GM19099 (cell line): ENCODE measurements around the gene ICE1.

ENCODE experiments used
- POLR2A ChIP-seq: IDR thresholded peaks from 3 replicates; pipeline ENCODE4 v1.6.1; 2011; ENCODE audit warnings: low read depth; ENCODE audit not compliant: insufficient read length; ENCODE audit errors: extremely low read depth

The ICE1 gene

DNA sequence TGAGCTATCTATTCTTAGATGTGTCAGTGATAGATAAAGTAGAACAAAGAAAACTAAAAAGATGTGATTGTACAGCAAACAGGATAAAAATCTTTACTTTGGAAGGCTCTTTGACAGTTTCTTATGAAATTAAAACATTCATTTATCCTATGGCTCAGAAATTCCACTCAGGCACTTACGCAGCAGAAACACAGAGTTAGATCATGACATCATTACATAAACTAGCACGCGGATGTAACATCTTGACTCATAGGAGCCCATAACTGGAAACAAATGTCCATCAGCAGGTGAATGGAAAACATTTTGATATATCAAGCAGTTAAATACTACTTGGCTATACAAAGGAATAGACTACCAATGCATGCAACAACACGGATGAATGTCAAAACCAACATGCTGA is 45.3 kb downstream of the ICE1 start:
- TF ChIP-seq POLR2A: no peak

GRCh38 chr5:5470933-5471332 is 48.5 kb downstream of the ICE1 start:
- no peak for TF ChIP-seq POLR2A

- no peak for TF ChIP-seq POLR2A
Observed at GRCh38 chr5:5473226-5473625, 50.7 kb downstream of the ICE1 start.

GRCh38 chr5:5474961-5475360 is 52.5 kb downstream of the ICE1 start:
- no peak for TF ChIP-seq POLR2A

DNA sequence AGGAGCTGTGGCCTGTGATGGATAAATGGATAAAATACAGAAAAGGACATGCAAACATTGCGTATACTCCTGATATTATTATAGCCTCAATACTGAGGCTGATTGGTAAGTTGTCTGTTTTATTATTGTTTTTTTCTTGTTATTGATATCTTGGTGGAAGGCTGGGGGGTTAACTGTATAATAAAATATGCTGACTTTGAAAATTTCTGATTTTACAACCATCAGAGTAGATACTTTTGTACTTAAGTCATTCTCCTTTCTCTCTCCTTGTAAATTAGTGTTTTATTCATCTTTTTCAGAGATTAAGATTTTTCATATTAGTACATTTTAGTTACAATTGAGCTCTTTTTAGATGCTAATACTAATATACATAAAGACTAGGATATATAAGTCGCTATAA is 53.5 kb downstream of the ICE1 start:
- no peak for TF ChIP-seq POLR2A

- TF ChIP-seq POLR2A: no peak
Observed at GRCh38 chr5:5480481-5481111, 58.1 kb downstream of the ICE1 start.

GRCh38 chr5:5481206-5481605 is 58.7 kb downstream of the ICE1 start:
- no peak for TF ChIP-seq POLR2A

DNA sequence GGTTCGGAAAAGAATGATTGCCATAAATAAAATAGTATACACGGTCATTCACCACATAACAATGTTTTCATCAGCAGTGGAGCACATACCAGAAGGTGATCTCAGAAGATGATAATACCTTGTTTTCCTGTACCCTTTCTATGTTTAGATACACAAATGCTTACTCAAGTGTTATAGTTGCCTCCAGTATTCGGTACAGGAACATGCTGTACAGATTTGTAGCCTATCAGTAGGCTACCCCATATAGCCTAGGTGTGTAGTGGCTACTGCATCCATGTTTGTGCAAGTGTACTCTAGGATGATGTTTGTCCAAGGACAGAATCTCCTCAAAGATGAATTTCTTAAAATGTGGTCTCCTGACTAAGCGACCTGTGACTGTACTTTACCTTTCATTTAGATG is 59.2 kb downstream of the ICE1 start:
- TF ChIP-seq POLR2A: no peak

DNA sequence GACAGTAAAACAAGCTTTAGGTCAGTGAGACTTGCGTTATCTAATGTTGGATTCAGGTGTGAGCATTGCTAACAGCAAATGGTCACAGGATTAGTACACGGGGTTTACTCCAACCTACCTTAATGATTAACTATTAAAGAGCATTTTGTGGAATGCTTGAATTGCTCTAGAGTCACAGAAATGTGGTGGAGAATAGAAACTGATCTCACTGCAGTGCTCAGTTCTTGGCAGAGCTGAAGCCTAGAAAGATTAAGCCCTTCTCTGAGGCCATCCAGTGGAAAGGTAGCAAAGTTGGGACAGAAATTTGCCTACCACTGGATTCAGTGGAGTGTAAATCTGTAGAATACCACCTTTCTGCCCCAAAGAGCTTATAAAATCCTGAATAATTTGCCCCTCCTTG is 60.9 kb downstream of the ICE1 start:
- TF ChIP-seq POLR2A: no peak

DNA sequence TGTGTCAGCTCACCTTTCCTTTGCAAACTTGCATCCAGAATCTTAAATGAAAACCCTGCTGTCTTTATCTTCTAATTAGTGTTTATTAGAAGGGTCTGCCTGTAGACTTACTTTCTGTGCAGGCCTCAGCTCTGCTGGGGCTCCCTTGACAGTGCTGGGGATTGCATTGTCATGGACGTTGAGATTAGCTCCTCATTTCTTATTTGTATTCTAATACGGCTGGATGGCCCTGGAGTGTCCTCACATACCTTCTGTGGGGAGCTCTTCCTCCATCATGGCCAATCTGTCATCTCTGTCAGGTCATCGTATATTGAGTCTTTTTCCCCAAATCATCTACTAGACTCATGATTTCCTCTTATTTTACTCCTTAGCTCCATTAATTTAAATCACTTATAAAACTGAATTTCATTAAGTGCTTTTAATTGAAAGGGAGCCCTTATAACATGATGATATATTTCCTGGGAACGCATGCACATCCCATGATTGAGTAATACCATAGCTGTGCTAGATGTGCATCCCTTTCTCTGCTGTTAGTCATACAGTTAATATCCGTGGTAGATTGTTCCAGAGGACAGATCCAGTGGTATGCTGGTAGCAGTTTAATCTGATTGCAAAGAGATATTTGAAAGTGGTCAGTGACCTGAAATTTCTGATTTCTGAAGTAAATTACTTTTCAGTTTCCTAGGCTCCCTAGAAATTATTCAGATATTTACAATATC is 61.6 kb downstream of the ICE1 start:
- TF ChIP-seq POLR2A: no peak

GRCh38 chr5:5486122-5486521 is 63.6 kb downstream of the ICE1 start:
- no peak for TF ChIP-seq POLR2A

DNA sequence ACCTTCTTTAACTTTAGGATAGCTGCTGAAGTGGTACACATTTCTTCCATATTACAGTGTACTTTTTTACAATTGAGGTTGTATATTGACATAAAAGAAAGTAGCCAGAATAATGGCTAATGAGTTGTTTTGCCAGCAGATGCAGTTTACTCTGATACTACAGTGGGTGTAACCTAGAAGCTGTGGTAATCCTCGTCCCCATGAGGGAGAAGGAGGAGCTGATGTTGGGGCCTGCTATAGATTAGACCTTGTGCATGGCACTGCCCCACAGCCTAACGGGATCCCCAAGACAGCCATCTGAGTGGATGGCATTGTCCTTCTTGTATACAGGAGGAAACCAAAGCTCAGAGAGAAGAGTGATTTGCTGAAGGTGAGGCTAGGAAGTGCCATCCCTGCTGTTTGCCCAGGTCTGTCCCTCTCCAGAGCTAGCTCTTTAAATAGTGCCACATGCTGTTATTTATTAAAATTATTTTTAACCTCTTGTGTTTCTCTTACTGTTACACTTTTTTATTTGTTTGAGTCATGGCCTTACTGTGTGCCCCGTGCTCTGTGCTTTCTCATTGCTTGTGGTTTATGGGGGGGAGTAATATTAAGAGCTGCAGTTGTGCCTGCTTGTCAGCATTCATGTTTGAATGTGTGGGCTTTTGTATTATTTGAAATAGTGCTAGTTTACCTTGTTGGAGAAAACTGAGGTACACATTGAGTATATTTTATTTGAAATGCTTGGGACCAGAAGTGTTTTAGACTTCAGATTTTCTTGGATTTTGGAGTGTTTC is 65.3 kb downstream of the ICE1 start:
- no peak for TF ChIP-seq POLR2A

DNA sequence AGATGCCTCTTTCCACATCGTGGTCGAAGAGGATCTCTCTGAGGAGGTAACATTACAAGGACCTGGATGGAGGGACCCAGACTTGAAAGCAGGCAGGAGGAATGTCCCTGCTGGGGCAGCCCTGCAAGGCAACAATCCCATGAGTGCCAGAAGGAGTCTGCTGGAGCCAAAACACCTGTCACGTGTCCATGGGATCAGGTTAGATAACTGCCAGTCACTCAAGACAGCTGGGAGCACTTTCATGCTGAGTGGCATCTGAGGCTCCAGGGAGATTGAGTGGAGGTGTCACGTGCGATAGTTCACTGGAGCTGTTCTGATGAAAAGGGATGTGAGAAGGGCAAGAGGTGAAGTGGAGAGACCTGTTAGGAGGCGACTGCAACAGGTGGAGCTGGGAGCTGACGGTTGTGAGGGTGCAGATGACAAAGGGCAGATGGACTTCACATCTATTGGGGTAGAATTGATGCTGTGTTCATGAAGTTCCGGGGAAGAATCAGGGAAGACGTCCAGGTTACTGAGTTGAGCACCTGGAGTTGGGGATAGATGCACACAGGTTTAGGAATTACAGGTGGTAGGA is 68.4 kb downstream of the ICE1 start:
- TF ChIP-seq POLR2A: no peak

DNA sequence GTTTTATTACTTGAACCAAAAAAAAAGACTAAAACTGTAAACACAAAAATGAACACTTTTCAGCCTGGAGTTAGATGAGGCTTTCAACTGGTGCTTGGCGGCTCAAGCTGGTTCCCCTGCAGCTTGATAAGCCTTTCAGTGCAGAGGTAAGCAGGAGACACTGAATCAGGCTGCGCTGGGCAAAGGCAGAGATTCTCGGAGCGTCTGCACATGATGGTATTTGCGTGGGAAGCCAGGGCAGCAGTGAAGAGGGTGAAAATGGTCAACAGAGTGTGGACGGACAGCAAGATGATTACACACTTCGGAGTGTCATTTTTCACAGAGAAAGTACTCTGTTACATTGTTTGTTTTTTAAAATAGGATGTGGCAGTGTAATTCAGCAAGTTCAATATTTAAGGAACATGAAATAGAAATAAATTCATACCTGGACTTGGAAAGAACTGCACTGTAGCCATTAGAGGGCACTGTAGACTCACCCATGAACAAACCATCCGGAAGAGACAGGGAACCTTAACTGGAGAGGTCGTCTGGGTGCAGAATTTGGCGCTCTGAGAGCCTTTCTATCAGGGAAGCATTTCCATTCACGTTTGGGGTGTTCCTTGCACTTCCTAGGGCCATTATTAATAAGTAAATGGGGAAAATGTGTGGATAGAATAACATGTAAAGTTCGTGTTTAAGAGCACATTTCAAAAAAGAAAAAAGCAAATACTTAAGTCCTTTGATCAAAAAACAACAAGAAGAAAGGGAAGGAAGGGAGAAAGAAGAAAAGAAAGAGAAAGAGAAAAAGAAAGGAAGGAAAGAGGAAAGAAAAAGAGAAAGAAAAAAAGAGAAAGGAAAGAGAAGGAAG is 69.8 kb downstream of the ICE1 start:
- TF ChIP-seq POLR2A: no peak
